HEK293 (cell line): ENCODE measurements around the gene SPATA6L.

Experiments used
- CTCF ChIA-PET: fragments of 350-600 bp; formaldehyde crosslinking; extraction: SDS; loops from one replicate; lab custom pipeline; 2021; ENCODE audit warnings: antibody characterized with exemption; lab: Yijun Ruan, JAX
- POLR2A ChIA-PET: fragments of 300-600 bp; formaldehyde crosslinking; extraction: SDS; loops from one replicate; lab custom pipeline; 2020; ENCODE audit warnings: antibody characterized with exemption, inconsistent platforms; lab: Yijun Ruan, JAX
- H3K27ac ChIP-seq: fragments of 200-500 bp; sonication (Bioruptor generic); 2 replicates; pipeline ENCODE4 v1.5.1; 2014; ENCODE audit warnings: low read depth, low read length, control low read depth, inconsistent platforms; ENCODE audit errors: extremely low read depth
- H3K36me3 ChIP-seq, 2 experiments: fragments of 200-500 bp in 1 of 2; sonication (Bioruptor generic) in 1 of 2; 1 replicate in 1 of 2; 2 replicates in 1 of 2; pipeline ENCODE4 v1.5.1; 2014 to 2017; ENCODE audit warnings: inconsistent platforms in 2 of 2, low read length in 2 of 2; ENCODE audit not compliant: control insufficient read depth in 2 of 2, insufficient read depth in 1 of 2
- H3K4me1 ChIP-seq: fragments of 200-500 bp; sonication (Bioruptor generic); 2 replicates; pipeline ENCODE4 v1.5.1; 2014; ENCODE audit warnings: mild to moderate bottlenecking, low read length, inconsistent platforms; ENCODE audit not compliant: control insufficient read depth, insufficient read depth
- H3K4me3 ChIP-seq: 2 replicates; pipeline ENCODE4 v1.5.1; 2011; ENCODE audit warnings: low read depth, mild to moderate bottlenecking, control low read depth, low read length, moderate library complexity
- H3K9me3 ChIP-seq: fragments of 200-500 bp; sonication (Bioruptor generic); 2 replicates; pipeline ENCODE4 v1.5.1; 2014; ENCODE audit warnings: low read depth, low read length, inconsistent platforms; ENCODE audit not compliant: control insufficient read depth, insufficient read depth
- PRDM6 ChIP-seq: fragments of 450-650 bp; formaldehyde crosslinking; IDR thresholded peaks from 2 replicates; pipeline ENCODE4 v1.5.1; 2017; ENCODE audit warnings: missing biosample characterization, missing genetic modification characterization
- REST ChIP-seq: fragments of 450-650 bp; formaldehyde crosslinking; IDR thresholded peaks from 2 replicates; pipeline ENCODE4 v1.5.1; 2016; ENCODE audit warnings: missing biosample characterization, missing genetic modification characterization
- TCF7L2 ChIP-seq: IDR thresholded peaks from 2 replicates; pipeline ENCODE4 v1.6.1; 2011; ENCODE audit warnings: low read depth, mild to moderate bottlenecking, inconsistent platforms, low read length, moderate library complexity, borderline replicate concordance
- ZBTB11 ChIP-seq: fragments of 450-650 bp; formaldehyde crosslinking; conservative IDR thresholded peaks from 2 replicates; pipeline ENCODE4 v1.5.1; 2016; ENCODE audit warnings: low read depth, missing biosample characterization, missing genetic modification characterization
- ZNF239 ChIP-seq: fragments of 450-650 bp; formaldehyde crosslinking; IDR thresholded peaks from 2 replicates; pipeline ENCODE4 v1.5.1; 2016; ENCODE audit warnings: missing biosample characterization, missing genetic modification characterization
- ZNF274 ChIP-seq, 2 experiments: fragments of 200-500 bp in 1 of 2; fragments of 450-650 bp in 1 of 2; sonication (Bioruptor generic) in 1 of 2; formaldehyde crosslinking in 1 of 2; IDR thresholded peaks; 2 replicates each; pipeline versions ENCODE4 v1.5.1 to v1.6.1; 2014 to 2016; ENCODE audit warnings: borderline replicate concordance in 1 of 2, inconsistent platforms in 1 of 2, low read length in 1 of 2, missing biosample characterization in 1 of 2, missing genetic modification characterization in 1 of 2
- ZNF521 ChIP-seq: fragments of 450-650 bp; formaldehyde crosslinking; IDR thresholded peaks from 2 replicates; pipeline ENCODE4 v1.5.1; 2017; ENCODE audit warnings: missing biosample characterization, mild to moderate bottlenecking, missing genetic modification characterization
- ZSCAN30 ChIP-seq: fragments of 450-650 bp; IDR thresholded peaks from 2 replicates; pipeline ENCODE4 v1.5.1; 2018; ENCODE audit warnings: missing biosample characterization, mild to moderate bottlenecking, missing genetic modification characterization, moderate library complexity
- ZXDB ChIP-seq: fragments of 450-650 bp; formaldehyde crosslinking; IDR thresholded peaks from 2 replicates; pipeline ENCODE4 v1.5.1; 2016; ENCODE audit warnings: missing biosample characterization, missing genetic modification characterization
- TF ChIP-seq, protein P1 (sequence below): fragments of 450-650 bp; formaldehyde crosslinking; IDR thresholded peaks from 2 replicates; pipeline ENCODE4 v1.5.1; 2016; ENCODE audit warnings: missing biosample characterization, missing genetic modification characterization
- TF ChIP-seq, protein P2 (sequence below): fragments of 450-650 bp; IDR thresholded peaks from 2 replicates; pipeline ENCODE4 v1.5.1; 2018; ENCODE audit warnings: missing biosample characterization, mild to moderate bottlenecking, missing genetic modification characterization

Gene SPATA6L

GRCh38 chr9:4662108-4662988 lies 3.9 kb downstream of the SPATA6L start, which contains the start of gene PLPP6 (continued):
- TF ChIP-seq ZNF274 (IDR thresholded peaks at IDR 0.05; ENCODE audit: low read length) (no peak), ZNF274 (tag by site-specific recombination; IDR thresholded peaks at IDR 0.05; ENCODE audit: borderline replicate concordance) (no peak), ZBTB11 (tag by site-specific recombination) (peak; percentile 98), ZNF239 (tag by site-specific recombination) (no peak), ZNF521 (tag by site-specific recombination) (no peak), PRDM6 (tag by site-specific recombination) (no peak), ZXDB (tag by site-specific recombination) (peak; percentile 62), ZSCAN30 (tag by site-specific recombination) (peak; percentile 75), TCF7L2 (peak; percentile 39; the same call in 1 of the 2 replicates)

GRCh38 chr9:4661611-4662010 lies 4.7 kb downstream of the SPATA6L start:
- peak overlapping the region; percentile 86 for H3K4me3 ChIP-seq
- H3K27ac ChIP-seq = no peak overlapping the region
- no peak for TF ChIP-seq REST (tag by site-specific recombination)
- TF ChIP-seq, protein P1, sequence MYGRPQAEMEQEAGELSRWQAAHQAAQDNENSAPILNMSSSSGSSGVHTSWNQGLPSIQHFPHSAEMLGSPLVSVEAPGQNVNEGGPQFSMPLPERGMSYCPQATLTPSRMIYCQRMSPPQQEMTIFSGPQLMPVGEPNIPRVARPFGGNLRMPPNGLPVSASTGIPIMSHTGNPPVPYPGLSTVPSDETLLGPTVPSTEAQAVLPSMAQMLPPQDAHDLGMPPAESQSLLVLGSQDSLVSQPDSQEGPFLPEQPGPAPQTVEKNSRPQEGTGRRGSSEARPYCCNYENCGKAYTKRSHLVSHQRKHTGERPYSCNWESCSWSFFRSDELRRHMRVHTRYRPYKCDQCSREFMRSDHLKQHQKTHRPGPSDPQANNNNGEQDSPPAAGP (tag by site-specific recombination) = no peak
- TF ChIP-seq, protein P2, sequence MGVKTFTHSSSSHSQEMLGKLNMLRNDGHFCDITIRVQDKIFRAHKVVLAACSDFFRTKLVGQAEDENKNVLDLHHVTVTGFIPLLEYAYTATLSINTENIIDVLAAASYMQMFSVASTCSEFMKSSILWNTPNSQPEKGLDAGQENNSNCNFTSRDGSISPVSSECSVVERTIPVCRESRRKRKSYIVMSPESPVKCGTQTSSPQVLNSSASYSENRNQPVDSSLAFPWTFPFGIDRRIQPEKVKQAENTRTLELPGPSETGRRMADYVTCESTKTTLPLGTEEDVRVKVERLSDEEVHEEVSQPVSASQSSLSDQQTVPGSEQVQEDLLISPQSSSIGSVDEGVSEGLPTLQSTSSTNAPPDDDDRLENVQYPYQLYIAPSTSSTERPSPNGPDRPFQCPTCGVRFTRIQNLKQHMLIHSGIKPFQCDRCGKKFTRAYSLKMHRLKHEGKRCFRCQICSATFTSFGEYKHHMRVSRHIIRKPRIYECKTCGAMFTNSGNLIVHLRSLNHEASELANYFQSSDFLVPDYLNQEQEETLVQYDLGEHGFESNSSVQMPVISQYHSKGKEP (tag by site-specific recombination) = no peak
- POLR2A ChIA-PET = interaction anchor here (1.3 to 2.2 kb wide), 2 partner anchors 18 to 79 kb away, joined by 6 to 9 read pairs; partner anchors contain the start of genes AK3 and CDC37L1
- H3K4me1 ChIP-seq = peaks cover 10% of the 10 kb centered on the region
- no peaks in the 10 kb centered on the region for H3K36me3 ChIP-seq
- CTCF ChIA-PET = interaction anchor here (0.6 to 1.8 kb wide), 13 partner anchors 9 to 1255 kb away, joined by 3 to 16 read pairs (median 4); no protein-coding TSS in a partner anchor
- no peaks in the 10 kb centered on the region for H3K9me3 ChIP-seq
